Left lung (tissue), 10 donors: Measurements from ENCODE around the gene RO60. TPM values are rescaled to one million over a fixed set of nuclear protein-coding genes. Genes with fewer than 3 reads are reported as not detected.

Experiments used
- ATAC-seq: fragments of 200-7000 bp; cut with Tn5 transposase; one replicate; pipeline ENCODE4 v1.9.1; 2020; ENCODE audit warnings: moderate library complexity
- DNase-seq, 4 donors: peaks; one replicate each; pipeline ENCODE4 v3.0.0-alpha.2; 2013 to 2020
- H3K27ac ChIP-seq, 2 donors: fragments of 200-600 bp; sonication (generic) in 1 of 2; one replicate each; pipeline versions ENCODE4 v1.5.0 to v1.8.0; 2020 to 2021
- H3K27me3 ChIP-seq, 2 donors: fragments of 200-600 bp; sonication (generic) in 1 of 2; one replicate each; pipeline versions ENCODE4 v1.5.0 to v1.8.0; 2020 to 2021
- H3K36me3 ChIP-seq, 2 donors: fragments of 200-600 bp; sonication (generic) in 1 of 2; one replicate each; pipeline versions ENCODE4 v1.5.0 to v1.8.0; 2020 to 2021
- H3K4me1 ChIP-seq, 2 donors: fragments of 200-600 bp; one replicate each; pipeline ENCODE4 v1.8.0; 2021
- H3K4me3 ChIP-seq, 2 donors: fragments of 200-600 bp; sonication (generic) in 1 of 2; one replicate each; pipeline versions ENCODE4 v1.5.0 to v1.8.0; 2020 to 2021; ENCODE audit warnings: mild to moderate bottlenecking in 1 of 2
- H3K9me3 ChIP-seq, 2 donors: fragments of 200-600 bp; sonication (generic) in 1 of 2; one replicate each; pipeline versions ENCODE4 v1.5.0 to v1.8.0; 2020 to 2021
- CTCF ChIP-seq, 2 donors: fragments of 200-600 bp; sonication (generic) in 1 of 2; IDR thresholded peaks; one replicate each; pipeline versions ENCODE4 v1.5.0 to v1.8.0; 2021; ENCODE audit warnings: antibody characterized with exemption in 2 of 2
- intact Hi-C, 2 donors: fragments of 100-400 bp; cut with DNase I; formaldehyde crosslinking; loops; one replicate each; pipeline versions ENCODE4 v1.11.2 to v1.14.2; 2022
- polyA plus RNA-seq, 6 donors: library from polyadenylated mRNA; unstranded; fragments of 120-200 nt; gene quantifications; one replicate each; pipeline ENCODE4 v1.2.1, GENCODE V29; 2013; ENCODE audit not compliant: insufficient read length in 6 of 6
- total RNA-seq, 2 donors: library from RNA; stranded (reverse); fragmentation: NEBNext Ultra II Directional; extraction: Animal tissue kit (Norgen Biotek cat#: 25700); gene quantifications; one replicate each; pipeline ENCODE4 v1.2.1, GENCODE V29; 2021
- donor health status: DM: no; HTN: yes; CAD: no.
- donor health status: DM: no; HTN: no; CAD: no.

The RO60 gene
- total and polyA plus RNA-seq, 8 donors: 46.0 to 72.0 (median 50.7) TPM

GRCh38 chr1:193060406-193060805 lies 994 bp downstream of the RO60 start:
- peaks cover 11 to 44% of the 10 kb centered on the region in 2 donors for H3K4me1 ChIP-seq
- peak overlapping the region; percentile 72 to 75 for H3K4me3 ChIP-seq
- no peaks in the 10 kb centered on the region for H3K27me3 ChIP-seq
- ATAC-seq: no peak
- peak overlapping the region; percentile 93 for H3K27ac ChIP-seq
- intact Hi-C loops: no loop called here
- TF ChIP-seq CTCF (IDR thresholded peaks at IDR 0.05): no peak
- H3K9me3 ChIP-seq: no peaks in the 10 kb centered on the region
- H3K36me3 ChIP-seq: no peaks in the 10 kb centered on the region
- peak in 2 of 4 donors; percentile 17 to 21 for DNase-seq

GRCh38 chr1:193060938-193061337 lies 1.5 kb downstream of the RO60 start:
- Histone ChIP-seq H3K27me3 (no peaks in the 10 kb centered on the region), H3K4me3 (peak overlapping the region; percentile 72 to 75), H3K9me3 (no peaks in the 10 kb centered on the region), H3K36me3 (no peaks in the 10 kb centered on the region), H3K27ac (peak overlapping the region; percentile 93), H3K4me1 (peaks cover 11 to 44% of the 10 kb centered on the region in 2 donors)
- no peak for TF ChIP-seq CTCF (IDR thresholded peaks at IDR 0.05)
- DNase-seq (peak in 2 of 4 donors; percentile 5 to 15), ATAC-seq (no peak)
- intact Hi-C loops: no loop called here

- DNase-seq (no peak), ATAC-seq (no peak)
- no peak for TF ChIP-seq CTCF (IDR thresholded peaks at IDR 0.05)
- no peaks in the 10 kb centered on the region for H3K27me3 ChIP-seq
- H3K36me3 ChIP-seq: no peaks in the 10 kb centered on the region
- H3K4me3 ChIP-seq: no peak overlapping the region
- peaks cover 11 to 34% of the 10 kb centered on the region in 2 donors for H3K4me1 ChIP-seq
- no peak overlapping the region for H3K27ac ChIP-seq
- intact Hi-C loops: no loop called here
- H3K9me3 ChIP-seq: no peaks in the 10 kb centered on the region
Measured at GRCh38 chr1:193062698-193063463, 3.5 kb downstream of the RO60 start.

- Histone ChIP-seq H3K36me3 (peaks cover 0 to 6% of the 10 kb centered on the region in 2 donors), H3K27ac (no peak overlapping the region), H3K4me1 (peaks cover 5 to 25% of the 10 kb centered on the region in 2 donors), H3K4me3 (no peak overlapping the region), H3K27me3 (no peaks in the 10 kb centered on the region), H3K9me3 (no peaks in the 10 kb centered on the region)
- intact Hi-C loops: no loop called here
- TF ChIP-seq CTCF (IDR thresholded peaks at IDR 0.05): no peak
- no peak for DNase-seq
- no peak for ATAC-seq
Measured at GRCh38 chr1:193065954-193066353, 6.5 kb downstream of the RO60 start.

GRCh38 chr1:193066606-193067005 lies 7.2 kb downstream of the RO60 start:
- TF ChIP-seq CTCF (IDR thresholded peaks at IDR 0.05): no peak
- no peak for ATAC-seq
- H3K27ac ChIP-seq: no peak overlapping the region
- no peak overlapping the region for H3K4me3 ChIP-seq
- no peak for DNase-seq
- H3K27me3 ChIP-seq: no peaks in the 10 kb centered on the region
- no peaks in the 10 kb centered on the region for H3K9me3 ChIP-seq
- H3K36me3 ChIP-seq: peaks cover 0 to 6% of the 10 kb centered on the region in 2 donors
- H3K4me1 ChIP-seq: peaks cover 0 to 22% of the 10 kb centered on the region in 2 donors
- intact Hi-C loops: no loop called here
